ES-I3 (cell line): Measurements from ENCODE around the gene LSMEM2.
"Not testable (repeated sequence)": the region's sequence is repeated elsewhere in the genome, so short reads cannot be mapped to it uniquely, and the experiment has no call there.

Source experiments
- H3K36me3 ChIP-seq: 2 replicates; pipeline ENCODE4 v1.6.1; 2013; ENCODE audit warnings: mild to moderate bottlenecking, low read length, control low read depth, moderate library complexity; ENCODE audit not compliant: insufficient read depth
- H3K4me1 ChIP-seq: 2 replicates; pipeline ENCODE4 v1.6.1; 2013; ENCODE audit warnings: mild to moderate bottlenecking, control low read depth, low read length; ENCODE audit not compliant: insufficient read depth
- H3K9ac ChIP-seq: 2 replicates; pipeline ENCODE4 v1.6.1; 2013; ENCODE audit warnings: low read depth, mild to moderate bottlenecking, low read length, moderate library complexity
- H3K9me3 ChIP-seq: 2 replicates; pipeline ENCODE4 v1.6.1; 2013; ENCODE audit warnings: mild to moderate bottlenecking, low read length, moderate library complexity; ENCODE audit not compliant: control insufficient read depth, insufficient read depth

Gene LSMEM2

DNA sequence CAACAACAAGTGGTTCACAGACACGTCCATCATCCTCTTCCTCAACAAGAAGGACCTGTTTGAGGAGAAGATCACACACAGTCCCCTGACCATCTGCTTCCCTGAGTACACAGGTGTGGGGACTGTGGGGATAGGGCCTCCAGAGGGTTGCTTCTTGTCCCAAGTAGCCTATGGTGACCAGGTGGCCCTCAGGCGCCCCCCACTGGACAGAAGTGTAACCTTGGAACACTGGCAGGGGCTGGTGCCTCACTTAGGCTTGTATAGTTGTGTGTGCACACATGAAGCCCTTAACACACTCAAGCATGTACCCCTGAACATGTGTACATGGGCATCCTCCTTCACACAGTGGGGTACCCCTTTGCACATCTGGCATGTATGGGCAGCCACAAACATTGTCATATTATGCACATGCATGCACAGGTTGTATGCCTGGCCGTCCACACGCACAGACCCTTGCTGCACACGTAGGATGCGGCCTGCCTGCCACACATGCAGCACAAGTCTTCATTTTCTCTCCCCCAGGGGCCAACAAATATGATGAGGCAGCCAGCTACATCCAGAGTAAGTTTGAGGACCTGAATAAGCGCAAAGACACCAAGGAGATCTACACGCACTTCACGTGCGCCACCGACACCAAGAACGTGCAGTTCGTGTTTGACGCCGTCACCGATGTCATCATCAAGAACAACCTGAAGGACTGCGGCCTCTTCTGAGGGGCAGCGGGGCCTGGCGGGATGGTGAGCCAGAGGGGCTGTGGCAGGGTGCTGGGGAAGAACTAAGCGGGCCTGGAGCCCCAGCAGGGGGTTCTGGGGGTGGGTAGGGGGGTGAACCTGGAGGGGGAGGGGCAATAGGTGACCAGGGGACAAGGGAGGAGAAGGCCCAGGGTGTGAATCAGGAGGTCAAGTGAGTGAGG is 21.7 kb upstream of the LSMEM2 start:
- H3K9me3 ChIP-seq = no peaks in the 10 kb centered on the region
- H3K36me3 ChIP-seq = peaks cover 3% of the 10 kb centered on the region
- H3K4me1 ChIP-seq = peaks cover 13% of the 10 kb centered on the region; the same call in 1 of the 2 replicates
- no peak overlapping the region for H3K9ac ChIP-seq

- H3K36me3 ChIP-seq = peaks cover 3% of the 10 kb centered on the region
- peaks cover 13% of the 10 kb centered on the region; the same call in 1 of the 2 replicates for H3K4me1 ChIP-seq
- H3K9ac ChIP-seq = no peak overlapping the region
- H3K9me3 ChIP-seq = no peaks in the 10 kb centered on the region
Measured at GRCh38 chr3:50258029-50258680, 20.7 kb upstream of the LSMEM2 start.

- peaks cover 20% of the 10 kb centered on the region; the same call in 1 of the 2 replicates for H3K4me1 ChIP-seq
- H3K36me3 ChIP-seq = peaks cover 3% of the 10 kb centered on the region
- H3K9me3 ChIP-seq = no peaks in the 10 kb centered on the region
- H3K9ac ChIP-seq = no peak overlapping the region
Measured at GRCh38 chr3:50258979-50259378, 19.9 kb upstream of the LSMEM2 start.

GRCh38 chr3:50259432-50260026 is 19.4 kb upstream of the LSMEM2 start:
- H3K36me3 ChIP-seq = peaks cover 3% of the 10 kb centered on the region
- H3K9ac ChIP-seq = no peak overlapping the region
- H3K4me1 ChIP-seq = peaks cover 21% of the 10 kb centered on the region; the same call in 1 of the 2 replicates
- no peaks in the 10 kb centered on the region for H3K9me3 ChIP-seq

GRCh38 chr3:50260027-50260941 is 18.6 kb upstream of the LSMEM2 start:
- Histone ChIP-seq H3K4me1 (peaks cover 22% of the 10 kb centered on the region), H3K36me3 (peaks cover 3% of the 10 kb centered on the region), H3K9ac (peak overlapping the region; percentile 56), H3K9me3 (no peaks in the 10 kb centered on the region)

DNA sequence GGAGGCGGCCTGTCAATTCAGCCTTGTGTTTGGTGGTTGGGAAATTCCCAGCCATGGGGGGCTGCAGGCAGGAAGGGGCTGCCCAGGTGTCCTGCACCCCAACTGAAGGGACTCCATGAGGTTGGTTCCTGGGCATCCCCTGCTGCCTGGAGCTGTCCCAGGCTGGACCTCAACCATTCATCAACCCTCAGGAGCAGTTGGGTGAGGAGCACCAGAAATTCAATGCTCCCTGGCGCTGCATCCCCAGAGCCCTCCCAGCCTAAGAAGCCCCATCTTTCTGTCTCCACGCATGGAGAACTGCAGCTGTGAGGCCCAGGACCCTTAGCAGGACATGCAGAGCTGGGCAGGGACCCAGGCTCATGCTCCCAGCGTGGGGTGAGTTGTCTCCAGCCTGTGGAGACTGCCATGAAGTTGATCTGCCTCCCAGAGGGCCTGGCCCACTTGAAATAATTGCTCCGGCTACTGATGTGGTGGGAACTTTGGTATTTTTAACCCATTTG is 17.9 kb upstream of the LSMEM2 start:
- H3K9me3 ChIP-seq = no peaks in the 10 kb centered on the region
- H3K9ac ChIP-seq = 0 out of 2 replicates have a peak overlapping the region, but pooled peaks have one; percentile 56
- peaks cover 29% of the 10 kb centered on the region for H3K4me1 ChIP-seq
- peaks cover 3% of the 10 kb centered on the region for H3K36me3 ChIP-seq

DNA sequence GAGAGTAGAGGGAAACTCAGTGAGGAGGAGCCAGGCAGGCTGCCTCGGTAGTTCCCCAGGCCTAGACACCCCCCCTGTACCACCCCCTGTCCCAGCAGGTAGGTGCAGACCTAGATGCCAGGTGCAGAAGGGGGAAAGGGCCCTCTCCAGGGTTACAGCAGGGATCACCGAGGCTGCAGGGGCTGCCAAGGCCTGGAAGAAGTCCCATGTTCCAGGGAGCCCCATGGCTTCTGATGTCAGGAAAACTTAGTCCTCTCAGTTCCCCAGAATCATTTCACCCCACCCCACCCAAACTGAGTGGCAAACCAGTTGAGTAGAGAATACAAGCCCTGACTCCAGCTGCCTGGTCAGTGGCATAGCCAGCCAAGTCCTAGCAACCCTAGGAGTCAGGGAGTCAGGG is 17.4 kb upstream of the LSMEM2 start:
- Histone ChIP-seq H3K4me1 (peaks cover 34% of the 10 kb centered on the region), H3K9me3 (no peaks in the 10 kb centered on the region), H3K9ac (no peak overlapping the region), H3K36me3 (peaks cover 3% of the 10 kb centered on the region)

GRCh38 chr3:50262200-50262599 is 16.7 kb upstream of the LSMEM2 start:
- H3K36me3 ChIP-seq = not testable (repeated sequence)

DNA sequence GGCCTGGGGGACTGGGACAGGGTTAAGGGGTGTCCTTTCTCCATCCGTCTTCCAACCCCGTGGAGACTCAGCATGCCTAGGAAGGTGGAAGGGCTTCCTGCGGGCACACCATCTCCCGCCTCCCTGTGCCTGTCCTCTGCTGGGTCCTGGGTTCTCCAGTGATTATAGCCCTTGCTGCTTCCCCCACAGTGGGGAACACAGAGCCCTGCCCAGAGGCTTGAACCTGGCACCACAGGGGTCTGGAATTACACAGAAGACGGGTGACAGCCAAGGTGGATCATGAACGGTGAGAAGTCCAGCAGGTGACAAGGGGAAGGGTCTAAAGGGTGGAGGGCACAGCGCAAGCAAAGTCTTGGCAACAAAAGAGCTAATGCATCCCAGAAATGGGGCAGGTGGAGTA is 16.1 kb upstream of the LSMEM2 start:
- H3K9ac ChIP-seq = no peak overlapping the region
- H3K4me1 ChIP-seq = peaks cover 47% of the 10 kb centered on the region

More at GRCh38 chr3:50262200-50262599, 16.7 kb upstream of the LSMEM2 start:
- not testable (repeated sequence) for H3K9ac ChIP-seq, H3K9me3 ChIP-seq
- H3K4me1 ChIP-seq = peaks cover 41% of the 10 kb centered on the region

DNA sequence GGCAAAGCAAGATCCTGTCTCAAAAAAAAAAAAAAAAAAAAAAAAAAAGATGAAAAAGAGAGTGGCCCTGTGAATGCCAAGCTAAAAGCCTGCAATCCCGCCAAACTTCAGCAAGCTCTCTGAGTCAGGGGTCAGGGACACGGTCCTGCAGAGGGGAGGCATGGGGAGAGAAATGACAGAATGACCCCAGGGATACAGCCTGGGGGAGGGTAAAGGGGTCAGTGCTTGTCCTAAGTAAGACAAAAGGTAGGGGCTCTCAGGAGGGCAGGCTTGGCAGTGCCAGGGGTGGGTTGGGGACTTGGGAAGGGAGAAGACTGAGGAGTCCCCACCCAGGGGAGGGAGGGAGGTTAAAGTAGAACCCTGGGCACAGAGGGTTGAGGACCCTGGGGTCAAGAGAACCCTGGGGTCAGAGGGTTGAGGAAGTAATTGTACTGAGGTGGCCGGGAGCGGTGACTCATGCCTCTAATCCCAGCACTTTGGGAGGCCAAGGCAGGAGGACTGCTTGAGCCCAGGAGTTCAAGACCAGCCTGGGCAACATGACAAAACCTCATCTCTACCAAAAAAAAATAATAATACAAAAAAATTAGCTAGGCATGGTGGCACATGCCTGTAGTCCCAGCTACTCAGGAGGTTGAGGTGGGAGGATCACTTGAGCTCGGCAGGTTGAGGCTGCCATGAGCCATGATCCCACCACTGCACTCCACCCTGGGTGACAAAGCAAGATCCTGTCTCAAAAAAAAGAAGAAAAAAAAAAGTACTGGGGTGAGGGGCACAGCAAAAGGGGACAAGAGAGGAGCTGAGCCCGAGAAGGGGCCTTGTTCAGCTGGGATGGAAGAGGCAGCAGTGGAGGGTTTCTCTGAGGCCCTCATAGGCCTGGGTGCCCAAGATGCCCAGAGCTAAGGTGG is 15.2 kb upstream of the LSMEM2 start:
- Histone ChIP-seq H3K36me3 (no peaks in the 10 kb centered on the region), H3K9ac (no peak overlapping the region), H3K4me1 (peaks cover 57% of the 10 kb centered on the region), H3K9me3 (no peaks in the 10 kb centered on the region)

More for the DNA sequence above, 16.1 kb upstream of the LSMEM2 start:
- no peaks in the 10 kb centered on the region for H3K9me3 ChIP-seq
- H3K36me3 ChIP-seq = no peaks in the 10 kb centered on the region

DNA sequence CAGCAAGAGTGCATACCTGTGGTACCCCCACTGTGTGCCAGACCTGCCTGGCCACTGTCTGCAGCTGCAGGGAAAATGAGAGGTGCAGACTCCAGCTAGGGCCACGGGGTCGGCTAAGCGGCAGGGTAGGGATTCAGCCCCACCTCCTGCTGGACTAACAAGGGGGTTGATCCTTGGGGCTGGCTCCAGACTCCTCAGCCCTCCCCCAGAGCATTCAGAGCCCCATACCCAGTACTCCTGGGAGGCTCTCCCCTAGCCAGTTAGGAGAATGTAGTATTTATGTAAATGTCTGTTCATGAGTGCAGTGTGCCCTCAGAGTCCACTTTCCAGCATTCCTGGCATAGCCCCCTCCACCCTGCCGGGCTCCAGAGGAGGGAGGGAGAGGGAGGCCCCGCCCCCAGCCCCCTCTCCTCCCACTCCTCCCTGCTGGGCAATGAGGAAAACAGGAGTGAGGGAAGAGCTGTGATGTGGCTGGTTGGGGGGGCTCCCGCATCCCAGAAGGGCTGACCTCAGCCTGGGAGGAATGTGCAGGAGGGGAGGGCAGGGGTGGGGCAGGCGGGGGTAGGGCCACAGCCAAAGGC is 14.4 kb upstream of the LSMEM2 start:
- Histone ChIP-seq H3K36me3 (no peaks in the 10 kb centered on the region), H3K9ac (peak overlapping the region; percentile 1; the same call in 1 of the 2 replicates), H3K9me3 (no peaks in the 10 kb centered on the region), H3K4me1 (peaks cover 63% of the 10 kb centered on the region)

DNA sequence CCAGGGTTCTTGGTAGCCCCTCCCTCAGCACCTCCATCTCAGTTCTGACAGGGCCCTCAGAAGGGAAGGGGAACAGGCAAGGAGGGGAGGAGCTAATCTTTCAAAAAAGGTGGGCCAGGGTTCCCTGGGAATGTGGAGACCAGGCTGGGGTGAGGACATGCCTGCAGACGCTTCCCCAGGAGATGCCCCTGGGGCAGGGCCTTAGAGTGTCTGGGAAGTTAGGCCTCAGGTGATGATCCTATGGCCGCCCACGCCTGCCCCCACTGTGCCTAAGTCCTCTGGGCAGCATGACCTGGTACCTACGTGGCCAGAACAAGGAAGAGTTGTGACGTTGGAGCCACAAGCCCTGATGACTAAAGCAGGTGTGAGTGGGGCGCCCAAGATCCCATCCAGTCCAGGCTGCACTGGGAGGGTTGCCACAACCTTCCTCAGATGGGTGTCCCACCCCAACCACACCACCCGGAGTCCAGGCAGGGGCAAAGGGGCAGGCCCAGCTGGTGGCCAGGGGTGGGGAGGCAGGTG is 13.9 kb upstream of the LSMEM2 start:
- no peaks in the 10 kb centered on the region for H3K36me3 ChIP-seq
- H3K9ac ChIP-seq = no peak overlapping the region
- peaks cover 66% of the 10 kb centered on the region for H3K4me1 ChIP-seq
- no peaks in the 10 kb centered on the region for H3K9me3 ChIP-seq
